ENCODE measurements around the gene WDR4.

- TF ChIP-seq CBX5 (IDR thresholded peaks at IDR 0.05; ENCODE audit: low read depth), result no peak
- no peak for TF ChIP-seq HCFC1 (IDR thresholded peaks at IDR 0.05; ENCODE audit: low read length)
- no peak for TF ChIP-seq PRDM15 (CRISPR knock-in tag; IDR thresholded peaks at IDR 0.05)
- TF ChIP-seq USF2 (IDR thresholded peaks at IDR 0.05; ENCODE audit: borderline replicate concordance, low read depth, low read length), result no peak
- no peak for TF ChIP-seq SIX5 (IDR thresholded peaks at IDR 0.05; ENCODE audit: low read depth, low read length, severe bottlenecking)
These were observed 42.6 kb upstream of the WDR4 start for GRCh38 chr21:42921927-42922326.
